K562 (cell line): Measurements from ENCODE around the gene CCL5. TPM values are rescaled to one million over a fixed set of nuclear protein-coding genes. Genes with fewer than 3 reads are reported as not detected.

Experiments used
- CSDE1 ChIP-seq, 2 experiments: fragments of 450-650 bp; IDR thresholded peaks; 2 replicates each; pipeline ENCODE4 v1.6.1; 2016; ENCODE audit warnings: mild to moderate bottlenecking in 1 of 2
- HEY1 ChIP-seq: fragments of 250-450 bp; sonication (Bioruptor Pico); IDR thresholded peaks from 2 replicates; pipeline ENCODE4 v1.5.0; 2020; ENCODE audit warnings: mild to moderate bottlenecking, moderate library complexity, borderline replicate concordance
- LEF1 ChIP-seq: fragments of 450-650 bp; IDR thresholded peaks from 2 replicates; pipeline ENCODE4 v1.6.1; 2016; ENCODE audit warnings: mild to moderate bottlenecking
- SPI1 ChIP-seq: IDR thresholded peaks from 2 replicates; pipeline ENCODE4 v1.6.1; 2011; ENCODE audit warnings: low read depth, low read length, control low read depth, borderline replicate concordance
- TFAM ChIP-seq: fragments of 250-450 bp; sonication (Bioruptor Pico); conservative IDR thresholded peaks from 2 replicates; pipeline ENCODE4 v1.5.0; 2021; ENCODE audit warnings: mild to moderate bottlenecking, moderate library complexity
- THRA ChIP-seq: fragments of 450-650 bp; IDR thresholded peaks from 2 replicates; pipeline ENCODE4 v1.6.1; 2017; ENCODE audit warnings: mild to moderate bottlenecking, moderate library complexity
- TSHZ1 ChIP-seq: fragments of 250-450 bp; sonication (Bioruptor Pico); IDR thresholded peaks from 2 replicates; pipeline ENCODE4 v1.4.0; 2020; ENCODE audit warnings: mild to moderate bottlenecking, moderate library complexity
- ZC3H8 ChIP-seq: fragments of 450-650 bp; IDR thresholded peaks from 2 replicates; pipeline ENCODE4 v1.6.1; 2017
- ZNF217 ChIP-seq: sonication (generic); formaldehyde crosslinking; IDR thresholded peaks from 2 replicates; pipeline ENCODE4 v1.8.0; 2022; ENCODE audit warnings: mild to moderate bottlenecking, missing genetic modification reagents
- ZNF232 ChIP-seq: sonication (generic); formaldehyde crosslinking; IDR thresholded peaks from 2 replicates; pipeline ENCODE4 v1.8.0; 2022; ENCODE audit warnings: mild to moderate bottlenecking, missing genetic modification reagents
- ZNF282 ChIP-seq: sonication (generic); formaldehyde crosslinking; IDR thresholded peaks from 2 replicates; pipeline ENCODE4 v1.8.1; 2023; ENCODE audit warnings: missing genetic modification reagents
- ZNF318 ChIP-seq, 2 experiments: fragments of 450-650 bp; IDR thresholded peaks; 2 replicates each; pipeline ENCODE4 v1.6.1; 2016; ENCODE audit warnings: mild to moderate bottlenecking in 2 of 2, borderline replicate concordance in 1 of 2, low read depth in 1 of 2, moderate library complexity in 1 of 2
- ZNF436 ChIP-seq: fragments of 250-450, 450-650 bp; sonication (Bioruptor Pico); formaldehyde crosslinking; IDR thresholded peaks from 2 replicates; pipeline ENCODE4 v1.7.0; 2020; ENCODE audit warnings: mild to moderate bottlenecking
- ZNF551 ChIP-seq: fragments of 250-450 bp; sonication (Bioruptor Pico); IDR thresholded peaks from 2 replicates; pipeline ENCODE4 v1.5.0; 2021; ENCODE audit warnings: mild to moderate bottlenecking, moderate library complexity
- ZNF699 ChIP-seq: fragments of 250-450 bp; sonication (Bioruptor Pico); IDR thresholded peaks from 2 replicates; pipeline ENCODE4 v1.8.0; 2021; ENCODE audit warnings: mild to moderate bottlenecking, moderate library complexity; ENCODE audit not compliant: insufficient replicate concordance
- polyA plus RNA-seq, 8 experiments: library from polyadenylated mRNA; depleted of rRNA in 4 of 8; stranded (reverse) in 5 of 8; unstranded in 3 of 8; fragments of >200 nt; fragmentation: Nextera tagmentation in 2 of 8; fragmentation: Illumina TruSeq in 1 of 8; extraction: Ambion mirVana in 2 of 8; extraction: Trizol in 1 of 8; gene quantifications; 2 replicates each; pipeline versions ENCODE4 v1.2.1 to v1.2.3, GENCODE V29; 2011 to 2014; ENCODE audit warnings: inconsistent platforms in 1 of 8, missing spikeins in 1 of 8
- total RNA-seq, 7 experiments: library from RNA; depleted of rRNA in 6 of 7; stranded (reverse); fragments of >200 nt in 6 of 7; fragmentation: Illumina TruSeq in 2 of 7; extraction: Trizol in 2 of 7; gene quantifications; 2 replicates each; pipeline versions ENCODE4 v1.2.1 to v1.2.3, GENCODE V29; 2011 to 2021; ENCODE audit warnings: low replicate concordance in 1 of 7

The CCL5 gene
- total and polyA plus RNA-seq, 9 of the 15 experiments (the other 6 are each of a cell fraction or from before 2014, with no cell fraction given): 0.18 to 0.59 (median 0.45) TPM; not detected in 1

GRCh38 chr17:35866341-35866950 is 13.7 kb downstream of the CCL5 start (continued):
- TF ChIP-seq SPI1: no peak
- no peak for TF ChIP-seq ZC3H8
- TF ChIP-seq ZNF318 (IDR thresholded peaks at IDR 0.05; ENCODE audit: borderline replicate concordance in 1 of 2, low read depth in 1 of 2): no peak
- no peak for TF ChIP-seq ZNF232
- TF ChIP-seq TFAM (CRISPR knock-in tag): no peak
- no peak for TF ChIP-seq ZNF217 (CRISPR knock-in tag)
- no peak for TF ChIP-seq CSDE1 (IDR thresholded peaks at IDR 0.05)
- TF ChIP-seq ZNF282 (CRISPR knock-in tag): no peak
- TF ChIP-seq ZNF551 (CRISPR knock-in tag): no peak
- no peak for TF ChIP-seq ZNF699
- no peak for TF ChIP-seq ZNF436 (CRISPR knock-in tag)
- peak; percentile 70; the same call in 1 of the 2 replicates for TF ChIP-seq THRA
- 0 out of 2 replicates have a peak, but pooled peaks have one; percentile 53 for TF ChIP-seq LEF1
- no peak for TF ChIP-seq TSHZ1
- TF ChIP-seq HEY1 (CRISPR knock-in tag): no peak
